ENCODE results near the gene ROBO3. TPM values are rescaled to one million over a fixed set of nuclear protein-coding genes. Genes with fewer than 3 reads are reported as not detected.

ROBO3 gene
- total RNA-seq, 3 donors from 2014 or later, result 4.0 to 10.3 (median 8.5) TPM

GRCh38 chr11:124835918-124836317, 29.3 kb upstream of the ROBO3 start:
- DNase-seq, result no peak
- H3K9me3 ChIP-seq, result no peaks in the 10 kb centered on the region
- H3K4me3 ChIP-seq, result no peak overlapping the region
- no peaks in the 10 kb centered on the region for H3K36me3 ChIP-seq (ENCODE audit: low read depth)
- intact Hi-C loops (cut with DNase I, micrococcal nuclease), result loop anchor here (2.0 to 5.0 kb wide), 2 partner anchors 163 to 169 kb away; partner anchors contain the start of genes SIAE (in 1 of the 2) and SPA17 (in 1 of the 2)
- TF ChIP-seq CTCF (IDR thresholded peaks at IDR 0.05), result no peak
- ATAC-seq, result no peak
- H3K4me1 ChIP-seq (ENCODE audit: low read depth), result peaks cover 12% of the 10 kb centered on the region

GRCh38 chr11:124837491-124837856, 27.8 kb upstream of the ROBO3 start:
- TF ChIP-seq CTCF (IDR thresholded peaks at IDR 0.05), result no peak
- ATAC-seq (peak; percentile 70), DNase-seq (peak in 1 of 3 donors; percentile 46)
- Histone ChIP-seq H3K36me3 (ENCODE audit: low read depth) (no peaks in the 10 kb centered on the region), H3K4me1 (ENCODE audit: low read depth) (peaks cover 12% of the 10 kb centered on the region), H3K9me3 (no peaks in the 10 kb centered on the region), H3K4me3 (no peak overlapping the region)
- intact Hi-C loops (cut with DNase I, micrococcal nuclease), result loop anchor here (2.0 to 5.0 kb wide), 2 partner anchors 165 to 170 kb away; partner anchors contain the start of genes SIAE (in 1 of the 2) and SPA17 (in 1 of the 2)

GRCh38 chr11:124838805-124839127, 26.5 kb upstream of the ROBO3 start:
- intact Hi-C loops (cut with DNase I, micrococcal nuclease), result loop anchor here in 1 of 2 donors (5.0 kb wide), 1 partner anchor 171 kb away; no protein-coding TSS in a partner anchor
- no peak for TF ChIP-seq CTCF (IDR thresholded peaks at IDR 0.05)
- no peak for DNase-seq
- ATAC-seq, result no peak
- Histone ChIP-seq H3K4me1 (ENCODE audit: low read depth) (peaks cover 17% of the 10 kb centered on the region), H3K4me3 (no peak overlapping the region), H3K36me3 (ENCODE audit: low read depth) (no peaks in the 10 kb centered on the region), H3K9me3 (no peaks in the 10 kb centered on the region)

- Histone ChIP-seq H3K4me1 (ENCODE audit: low read depth) (peaks cover 17% of the 10 kb centered on the region), H3K9me3 (no peaks in the 10 kb centered on the region), H3K36me3 (ENCODE audit: low read depth) (no peaks in the 10 kb centered on the region), H3K4me3 (no peak overlapping the region)
- intact Hi-C loops (cut with DNase I, micrococcal nuclease), result loop anchor here in 1 of 2 donors (5.0 kb wide), 1 partner anchor 172 kb away; no protein-coding TSS in a partner anchor
- no peak for ATAC-seq
- TF ChIP-seq CTCF (IDR thresholded peaks at IDR 0.05), result no peak
- DNase-seq, result peak in 1 of 3 donors; percentile 23
Measured at GRCh38 chr11:124839128-124839971, 25.9 kb upstream of the ROBO3 start.

GRCh38 chr11:124839972-124840621, 25.1 kb upstream of the ROBO3 start:
- no peak for ATAC-seq
- no peak overlapping the region for H3K4me3 ChIP-seq

More at GRCh38 chr11:124839972-124840621, 25.1 kb upstream of the ROBO3 start:
- DNase-seq, result no peak
- TF ChIP-seq CTCF (IDR thresholded peaks at IDR 0.05), result no peak
- H3K36me3 ChIP-seq (ENCODE audit: low read depth), result no peaks in the 10 kb centered on the region
- intact Hi-C loops (cut with DNase I, micrococcal nuclease), result loop anchor here in 1 of 2 donors (5.0 kb wide), 1 partner anchor 173 kb away; no protein-coding TSS in a partner anchor
- H3K9me3 ChIP-seq, result no peaks in the 10 kb centered on the region
- peaks cover 17% of the 10 kb centered on the region for H3K4me1 ChIP-seq (ENCODE audit: low read depth)

All from mucosa of descending colon (tissue), 3 donors.